Right hindlimb (tissue), 1 donor: ENCODE measurements around the gene POMGNT1.

ENCODE experiments used
- DNase-seq: peaks from one replicate; pipeline ENCODE4 v3.0.0-alpha.2; 2018

POMGNT1 gene

DNA sequence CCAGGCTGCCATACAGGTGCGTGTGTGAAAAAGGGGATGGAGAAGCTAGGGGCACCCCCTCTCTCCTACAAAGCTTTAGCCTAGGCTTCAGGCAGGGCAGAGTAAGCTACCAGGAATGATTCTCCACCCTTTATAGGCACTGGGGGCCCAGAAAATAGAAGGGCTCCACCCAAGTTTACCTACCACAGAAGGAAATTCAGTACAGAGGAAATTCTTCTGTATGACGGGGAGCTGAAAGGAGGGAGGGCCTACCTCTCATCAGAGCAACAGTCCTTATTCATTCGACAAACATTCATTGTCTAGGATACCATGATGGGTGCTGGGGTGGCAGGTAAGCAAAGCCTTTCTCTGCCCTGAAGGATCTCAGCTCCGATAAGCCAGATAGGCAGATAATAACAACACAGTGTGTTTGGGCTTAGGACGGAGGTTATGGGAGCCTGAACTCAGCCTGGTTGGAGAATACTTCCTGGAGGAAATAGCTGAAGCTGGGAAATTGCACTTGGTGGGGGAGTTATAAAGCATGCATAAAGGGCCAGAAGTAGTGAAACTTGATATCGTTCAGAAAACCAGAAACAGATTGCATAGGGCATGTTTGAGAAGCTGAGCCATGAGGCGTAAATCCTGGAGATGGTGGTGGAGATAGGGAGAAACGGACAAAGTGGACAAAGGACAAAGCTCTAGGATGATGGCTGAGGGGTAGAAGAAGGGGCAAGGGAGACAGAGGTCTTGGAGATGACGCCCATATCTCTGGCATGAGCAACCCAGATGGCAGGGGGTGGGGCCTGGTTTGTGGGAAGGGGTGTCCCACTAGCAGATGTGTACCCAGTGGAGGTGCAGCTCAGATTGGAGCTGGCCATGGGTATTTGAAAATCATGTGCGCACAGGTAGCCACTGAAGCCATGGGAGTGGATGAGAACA lies 16.6 kb downstream of the POMGNT1 start:
- no peak for DNase-seq

DNA sequence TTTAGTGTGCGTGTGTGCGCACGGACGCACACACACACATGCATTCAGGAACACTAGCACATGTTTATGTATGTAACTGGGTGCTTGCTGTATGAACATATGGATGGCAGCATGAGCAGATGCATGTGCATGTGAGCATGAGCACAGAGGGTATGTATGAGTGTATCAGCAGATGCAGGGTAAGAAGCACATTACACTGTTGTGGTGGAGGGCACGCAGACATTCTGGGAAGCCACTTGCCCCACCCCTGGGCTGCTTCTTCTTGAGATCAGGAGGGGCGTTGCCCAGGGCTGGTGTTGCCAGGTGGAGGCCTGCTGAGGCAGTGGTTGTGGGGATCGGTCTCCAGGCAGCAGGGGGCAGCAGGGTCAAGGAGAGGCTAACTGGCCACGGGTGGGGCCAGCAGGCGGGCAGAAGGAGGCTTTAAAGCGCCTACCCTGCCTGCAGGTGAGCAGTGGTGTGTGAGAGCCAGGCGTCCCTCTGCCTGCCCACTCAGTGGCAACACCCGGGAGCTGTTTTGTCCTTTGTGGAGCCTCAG lies 18.1 kb downstream of the POMGNT1 start:
- DNase-seq = no peak

DNA sequence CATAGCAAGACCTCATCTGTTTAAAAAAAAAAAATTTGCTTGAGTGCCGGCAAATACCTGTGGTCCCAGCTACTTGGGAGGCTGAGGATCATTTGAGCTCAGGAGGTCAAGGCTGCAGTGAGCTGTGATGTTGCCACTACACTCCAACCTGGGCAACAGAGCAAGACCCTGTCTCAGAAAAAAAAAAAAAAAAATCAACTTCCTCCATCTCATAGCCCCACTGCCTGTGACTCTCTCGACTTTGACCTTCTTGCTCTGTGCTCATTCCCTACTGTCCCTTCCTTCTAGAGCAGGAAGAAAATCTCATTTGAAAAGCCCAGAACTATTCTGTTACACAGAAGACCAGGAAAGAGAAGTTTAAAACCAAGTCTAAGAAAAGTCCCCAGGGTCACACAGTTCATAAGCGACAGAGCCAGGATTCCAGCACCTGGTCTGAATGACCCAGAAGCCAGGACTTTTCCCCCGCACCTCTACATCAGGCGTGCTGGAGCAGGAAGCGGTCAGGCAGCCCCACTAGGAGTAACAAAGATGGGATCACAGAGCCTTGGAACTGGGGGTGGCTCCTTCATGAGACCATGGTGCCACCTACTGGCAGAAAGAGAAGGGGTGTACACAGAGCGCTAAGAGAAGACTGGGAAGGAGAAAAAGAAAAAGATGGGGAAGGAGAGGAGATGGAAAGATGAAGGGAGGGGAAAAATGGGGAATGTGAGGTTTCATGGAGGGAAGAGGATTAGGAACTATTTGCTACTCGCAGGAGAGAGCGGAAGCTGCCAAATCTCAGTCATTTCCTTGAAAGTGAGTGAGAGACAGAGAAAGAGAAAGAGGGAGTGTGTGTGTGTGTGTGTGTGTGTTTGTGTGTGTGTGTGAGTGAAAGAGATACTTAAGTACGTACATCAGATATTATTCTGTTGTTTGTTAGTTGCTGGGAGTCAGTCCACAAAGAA lies 18.8 kb downstream of the POMGNT1 start:
- peak; percentile 89 for DNase-seq

DNA sequence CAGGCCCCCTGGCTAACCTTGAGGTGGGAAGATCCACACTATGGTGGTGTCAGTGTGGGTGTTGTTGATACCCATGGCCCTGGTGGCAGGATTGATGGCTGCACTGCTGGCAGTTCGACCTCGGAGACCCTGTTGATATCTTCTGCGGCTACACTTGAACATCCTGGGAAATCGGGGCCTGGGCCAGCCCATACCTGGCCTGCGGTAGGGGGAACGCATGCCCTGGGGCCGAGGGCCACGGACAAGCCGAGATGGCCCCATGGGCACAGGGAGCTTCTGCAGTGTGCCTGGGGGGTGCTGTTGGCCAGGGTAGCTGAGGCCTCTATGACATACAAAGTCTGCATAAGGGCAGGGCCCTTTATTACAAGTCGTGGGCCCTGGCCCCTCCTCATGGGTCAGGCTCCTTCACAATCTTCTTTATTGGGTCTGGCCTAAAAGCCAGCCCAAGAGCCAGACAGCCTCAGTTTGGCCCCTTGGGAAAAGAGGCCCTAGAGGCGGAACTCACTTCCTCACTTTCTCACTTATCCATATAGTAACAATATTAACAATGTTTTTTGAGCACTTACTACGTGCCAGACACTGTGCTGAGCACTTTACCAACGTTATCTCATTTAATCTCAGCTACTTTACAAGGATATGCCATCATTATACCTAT lies 21.9 kb downstream of the POMGNT1 start, which contains the start of gene P3R3URF:
Gene P3R3URF, minus strand, starts transcription at position 278 of the 655 bp plus-strand sequence. Its CDS starts 17 bp downstream, at position 261.
- no peak for DNase-seq

DNA sequence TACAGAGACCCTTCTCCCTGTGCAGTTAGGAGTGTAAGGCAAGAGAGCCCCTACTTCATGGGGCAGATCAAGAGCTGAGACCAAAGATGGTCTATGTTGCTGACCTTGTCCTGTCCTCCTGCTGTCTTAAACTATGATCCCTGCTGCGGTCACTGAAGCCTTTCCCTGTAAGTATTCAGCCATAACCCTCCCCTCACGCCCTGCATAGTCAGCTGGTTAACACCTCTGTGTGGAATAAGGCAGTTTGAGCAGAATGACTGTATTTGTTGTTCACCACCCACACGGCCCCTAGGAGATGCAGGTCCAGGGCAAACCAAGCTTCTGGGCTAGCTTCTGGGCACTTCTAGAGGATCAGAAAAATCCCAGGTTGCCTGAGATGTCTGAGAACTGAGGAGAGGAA lies 23.0 kb downstream of the POMGNT1 start:
- DNase-seq = no peak

DNA sequence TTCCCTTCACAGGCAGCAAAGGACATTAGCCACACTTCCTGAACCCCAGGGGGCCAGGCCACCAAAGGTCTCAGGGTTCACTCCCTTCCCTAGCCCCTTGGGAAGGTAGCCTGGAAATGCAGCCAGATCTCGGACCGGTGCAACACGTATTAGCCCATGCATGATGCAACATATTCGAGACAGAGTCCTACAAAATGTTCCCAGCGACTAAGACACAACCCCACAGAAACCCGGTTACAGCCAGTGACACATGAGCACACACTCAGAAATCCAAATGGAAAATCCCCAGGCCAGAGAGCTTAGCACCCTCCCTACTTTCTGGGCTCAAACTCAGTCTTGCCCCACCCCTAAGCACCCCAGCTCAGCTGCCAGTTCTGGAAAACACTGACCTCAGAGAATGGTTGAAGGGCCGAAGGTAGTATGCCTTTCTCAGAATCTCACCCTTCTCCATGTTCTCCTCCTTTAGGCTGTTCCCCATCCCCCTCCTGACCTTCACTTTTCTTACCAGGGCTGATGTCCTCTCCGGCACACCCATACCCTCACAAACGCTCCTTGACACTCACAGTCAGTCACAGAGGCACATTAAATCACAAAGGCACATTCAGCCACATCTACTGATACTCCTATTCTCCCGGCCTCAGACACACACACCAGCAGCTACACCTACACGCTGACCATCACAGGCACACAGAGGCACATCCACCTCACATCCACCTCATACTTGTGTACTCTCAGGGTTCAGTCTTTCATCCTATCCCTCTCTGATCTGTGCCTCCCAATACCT lies 23.6 kb downstream of the POMGNT1 start, which contains the start of gene TSPAN1:
Gene TSPAN1, plus strand, starts transcription at position 640 of the 784 bp plus-strand sequence. CDS start 6,021 bp downstream, outside the sequence.
- DNase-seq = no peak

DNA sequence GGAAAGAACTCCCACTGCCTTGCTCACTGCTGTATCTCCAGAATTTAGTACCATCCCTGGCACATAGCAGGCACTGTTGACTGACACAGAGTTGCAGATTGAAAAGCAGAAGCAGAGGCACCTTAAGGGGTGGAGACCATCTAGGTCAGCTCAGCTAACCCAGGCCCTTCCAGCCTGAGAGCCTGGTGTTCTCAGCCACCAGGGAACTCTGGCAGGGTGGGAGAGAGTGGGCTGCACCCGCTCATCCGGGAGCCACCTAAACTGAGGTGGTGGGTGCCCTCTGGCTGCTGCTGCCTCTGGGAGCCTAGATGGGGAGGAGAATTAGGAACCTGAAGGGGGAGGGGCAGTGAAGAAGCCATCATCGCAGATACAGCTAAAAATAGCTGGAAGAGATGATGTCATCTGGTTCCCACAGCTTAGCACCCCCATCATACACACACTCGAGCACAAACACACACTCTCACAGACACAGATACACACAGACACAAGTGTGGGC lies 24.8 kb downstream of the POMGNT1 start:
- no peak for DNase-seq

DNA sequence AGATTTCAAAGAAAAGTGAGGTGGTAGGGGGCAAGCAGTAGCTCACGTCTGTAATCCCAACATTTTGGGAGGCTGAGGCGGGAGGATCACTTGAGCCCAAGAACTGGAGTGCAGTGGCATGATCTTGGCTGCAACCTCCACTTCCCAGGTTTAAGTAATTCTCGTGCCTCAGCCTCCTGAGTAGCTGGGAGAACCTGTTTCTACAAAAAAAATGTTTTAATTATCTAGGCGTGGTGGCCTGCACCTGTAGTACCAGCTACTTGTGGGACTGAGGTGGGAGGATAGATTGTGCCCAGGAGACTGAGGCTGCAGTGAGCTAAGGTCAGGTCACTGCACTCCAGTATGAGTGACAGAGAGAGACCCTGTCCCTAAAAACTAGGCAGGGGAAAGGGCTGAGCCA lies 25.9 kb downstream of the POMGNT1 start:
- no peak for DNase-seq

DNA sequence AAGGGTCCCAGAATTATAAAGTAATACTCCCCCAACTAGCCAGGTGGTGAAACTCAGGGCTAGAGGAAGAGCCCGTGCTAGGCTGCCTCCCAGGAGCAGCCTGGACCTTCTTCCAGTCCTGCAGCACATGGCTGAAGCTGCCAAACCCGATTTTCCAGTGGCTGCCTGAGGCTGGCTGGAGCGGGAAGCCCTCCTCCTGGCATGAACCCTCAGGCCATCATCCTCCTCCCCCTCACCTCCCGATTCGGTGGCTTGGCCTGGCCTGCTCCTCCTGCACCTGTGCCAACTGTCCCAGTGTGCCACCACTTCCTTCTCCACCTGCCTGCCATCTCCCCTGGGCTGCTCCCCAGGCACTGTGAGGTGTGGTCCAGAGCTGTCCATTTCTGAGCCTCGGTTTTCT lies 26.4 kb downstream of the POMGNT1 start:
- DNase-seq = no peak

DNA sequence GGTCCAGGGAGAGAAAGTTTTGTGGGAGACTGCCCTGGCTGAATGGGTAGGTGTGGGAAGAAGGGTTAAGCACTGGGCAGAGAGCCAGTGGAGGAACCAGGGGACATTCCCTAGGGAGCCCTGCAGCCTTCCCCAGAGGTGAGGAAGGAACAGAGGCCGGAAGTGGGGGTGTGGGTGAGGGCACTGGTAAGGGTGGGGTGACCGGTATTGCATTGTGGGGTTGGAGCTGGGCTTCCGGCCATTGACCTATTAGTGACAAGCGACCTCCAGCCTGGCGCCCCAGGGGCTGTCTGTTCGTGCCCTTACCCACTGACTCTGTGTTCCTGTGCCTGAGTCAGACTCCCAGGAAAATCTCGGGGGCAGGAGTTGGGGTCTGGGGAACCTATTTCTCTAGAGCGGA lies 26.9 kb downstream of the POMGNT1 start:
- DNase-seq = no peak

DNA sequence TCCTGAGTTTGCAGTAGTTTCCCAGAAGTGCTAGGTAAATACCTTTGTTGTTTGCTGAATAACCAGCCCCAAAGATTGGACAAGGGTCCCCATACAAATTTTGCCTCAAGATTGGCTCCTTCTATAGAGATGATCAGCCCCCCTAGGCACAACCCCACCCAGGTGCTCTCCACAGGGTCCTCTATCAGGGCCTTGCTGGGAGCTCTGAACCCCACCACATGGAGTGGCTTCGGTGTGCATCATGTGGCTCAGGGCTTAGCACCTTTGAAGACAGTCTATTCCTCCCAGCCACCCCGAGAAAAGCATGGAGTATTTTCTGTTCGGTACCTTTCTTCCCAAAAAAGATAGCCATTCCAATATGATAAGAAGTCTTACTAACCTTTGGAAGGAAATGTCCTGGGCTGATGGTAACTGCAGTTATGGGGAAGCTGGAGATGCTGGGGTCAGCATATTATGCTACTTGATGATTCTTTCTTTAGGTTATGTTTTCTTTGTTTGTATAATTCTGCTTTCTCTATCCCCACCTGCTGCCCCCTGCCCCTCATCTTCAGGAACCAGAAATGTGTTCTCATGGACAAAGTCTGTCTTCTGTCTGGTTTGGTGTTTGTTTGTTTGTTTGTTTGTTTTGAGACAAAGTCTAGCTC lies 28.3 kb downstream of the POMGNT1 start:
- no peak for DNase-seq

DNA sequence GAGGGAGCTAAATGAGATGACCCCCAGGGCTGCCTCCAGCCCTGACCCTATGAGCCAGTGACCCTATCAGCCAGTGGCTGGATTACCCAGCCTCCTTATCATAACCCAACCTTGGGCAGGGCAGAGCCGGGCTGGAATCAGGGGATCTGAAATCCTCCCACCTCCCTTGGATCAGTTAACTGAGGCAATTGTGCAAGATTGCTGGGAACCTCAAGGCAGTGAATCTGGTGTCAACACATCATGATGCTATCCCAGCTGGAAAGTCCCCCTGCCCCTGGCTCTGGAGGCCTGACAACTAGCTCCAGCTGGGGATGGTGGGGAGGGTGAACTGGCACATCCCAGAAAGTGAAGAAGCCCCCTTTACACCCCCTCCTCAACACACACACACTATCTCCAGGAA lies 29.8 kb downstream of the POMGNT1 start:
- no peak for DNase-seq

DNA sequence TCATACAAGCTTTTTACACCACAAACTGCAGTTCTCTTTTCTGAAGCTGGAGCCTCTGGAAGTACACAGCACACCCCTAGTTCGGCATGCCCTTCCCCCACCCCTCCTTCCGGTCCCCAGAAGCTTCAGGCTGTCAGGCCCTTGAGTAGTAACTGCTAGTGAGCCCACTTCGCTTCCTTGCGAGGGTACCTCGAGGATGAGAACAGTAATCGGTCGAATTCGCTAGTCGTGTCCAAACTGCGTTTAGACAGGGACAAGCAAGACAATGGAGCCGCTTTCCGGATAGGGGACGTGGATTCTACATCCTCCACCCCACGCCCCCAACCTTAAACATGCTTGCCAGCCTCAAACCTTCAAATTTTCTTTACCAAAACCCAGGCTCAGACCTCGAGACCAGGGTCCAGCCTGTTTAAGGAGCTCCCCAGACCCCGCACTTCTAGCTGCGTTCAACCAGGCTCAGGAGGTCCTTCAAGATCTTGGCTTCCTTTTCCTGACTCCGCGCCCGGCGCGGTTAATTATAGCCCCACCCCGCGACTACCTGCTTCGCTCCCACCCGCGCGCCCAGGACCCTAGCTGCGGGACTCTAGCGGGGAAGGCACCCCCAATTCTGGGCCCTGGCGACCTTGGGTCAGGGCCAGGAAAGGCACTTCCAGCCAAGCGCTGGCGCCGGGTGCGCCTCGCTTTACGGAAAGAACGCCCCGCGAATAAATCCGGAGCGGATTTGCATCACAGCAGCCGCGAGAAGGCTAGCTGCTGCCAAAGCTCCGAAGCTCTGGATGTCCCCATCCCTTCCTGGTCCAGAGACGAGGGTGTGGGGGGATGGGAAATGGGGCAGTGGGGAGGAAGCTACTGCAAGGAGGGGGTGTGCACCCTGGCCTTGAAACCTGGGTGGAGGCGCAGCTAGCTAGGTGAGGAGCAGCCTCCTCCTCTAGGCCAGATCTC lies 31.4 kb downstream of the POMGNT1 start:
- peak; percentile 62 for DNase-seq

DNA sequence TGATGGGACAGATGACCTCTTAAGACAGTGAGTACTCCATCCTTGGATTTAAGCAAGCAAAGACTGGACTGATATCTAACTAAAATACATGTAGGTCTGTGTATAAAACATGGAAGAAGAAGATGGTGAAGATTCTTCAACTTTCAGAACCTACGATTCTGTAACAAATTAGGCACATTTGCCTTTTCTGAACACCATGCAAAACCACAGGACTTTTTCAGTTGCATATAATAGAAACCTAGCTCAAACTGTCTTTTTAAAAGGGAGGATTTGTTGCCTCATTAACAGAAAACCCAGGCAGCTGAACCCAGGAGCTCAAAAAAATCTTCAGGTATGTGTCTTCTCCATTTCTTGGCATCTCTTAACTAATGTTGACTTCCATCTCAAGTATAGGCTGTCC lies 38.0 kb downstream of the POMGNT1 start:
- no peak for DNase-seq

DNA sequence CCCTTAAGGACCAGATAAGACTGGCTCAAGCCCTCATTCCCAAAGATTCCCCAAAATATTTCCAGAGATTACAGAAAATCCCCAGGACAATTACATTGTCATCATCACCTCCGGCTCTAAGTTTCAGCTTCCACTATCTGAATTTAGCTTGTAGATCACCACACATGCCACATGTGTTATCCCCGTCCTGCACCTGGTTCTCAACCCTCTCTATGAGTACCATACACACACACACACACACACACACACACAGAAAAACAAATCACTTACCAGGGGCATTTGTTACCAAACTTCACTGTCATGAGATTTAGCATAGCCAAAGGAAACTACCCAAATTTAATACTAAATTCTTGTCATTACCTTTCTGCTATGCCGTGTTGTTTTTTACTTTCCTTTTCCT lies 38.7 kb downstream of the POMGNT1 start:
- DNase-seq = no peak

DNA sequence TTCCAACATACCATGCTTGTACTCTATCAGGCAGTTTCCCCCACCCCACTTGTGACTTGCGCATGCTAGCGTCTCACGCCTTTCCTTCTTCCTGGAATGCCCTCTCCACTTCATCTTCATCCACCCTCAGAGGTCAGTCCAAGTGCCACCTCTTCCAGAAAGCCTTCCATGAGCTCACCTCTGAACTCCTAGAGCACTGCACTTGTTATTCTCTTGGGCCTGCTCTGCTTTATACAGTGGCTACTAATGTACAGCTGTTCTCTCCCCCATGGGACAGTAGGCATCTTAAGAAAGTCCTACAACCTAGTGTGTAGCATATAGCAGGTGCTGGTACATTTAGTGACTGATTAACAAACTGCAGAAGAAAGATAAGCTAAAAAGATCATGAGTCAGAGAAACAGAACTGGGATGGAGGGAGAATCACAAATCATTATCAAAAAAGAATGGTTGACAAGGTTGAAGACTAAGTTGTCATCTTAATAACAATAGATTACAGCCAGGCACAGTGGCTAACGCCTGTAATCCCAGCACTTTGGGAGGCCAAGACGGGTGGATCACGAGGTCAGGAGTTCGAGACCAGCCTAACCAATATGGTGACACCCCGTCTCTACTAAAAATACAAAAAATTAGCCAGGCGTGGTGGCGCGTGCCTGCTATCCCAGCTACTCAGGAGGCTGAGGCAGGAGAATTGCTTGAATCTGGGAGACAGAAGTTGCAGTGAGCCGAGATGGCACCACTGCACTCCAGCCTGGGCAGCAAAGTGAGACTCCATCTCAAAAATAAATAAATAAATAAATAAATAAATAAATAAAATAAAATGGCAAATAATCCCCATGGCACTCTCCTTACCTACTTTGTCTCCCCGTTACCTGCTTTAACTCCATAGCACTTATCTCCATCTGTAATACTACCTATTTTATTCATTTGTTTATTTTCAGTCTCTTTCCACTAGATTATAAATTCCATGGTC lies 39.6 kb downstream of the POMGNT1 start:
- DNase-seq = no peak

DNA sequence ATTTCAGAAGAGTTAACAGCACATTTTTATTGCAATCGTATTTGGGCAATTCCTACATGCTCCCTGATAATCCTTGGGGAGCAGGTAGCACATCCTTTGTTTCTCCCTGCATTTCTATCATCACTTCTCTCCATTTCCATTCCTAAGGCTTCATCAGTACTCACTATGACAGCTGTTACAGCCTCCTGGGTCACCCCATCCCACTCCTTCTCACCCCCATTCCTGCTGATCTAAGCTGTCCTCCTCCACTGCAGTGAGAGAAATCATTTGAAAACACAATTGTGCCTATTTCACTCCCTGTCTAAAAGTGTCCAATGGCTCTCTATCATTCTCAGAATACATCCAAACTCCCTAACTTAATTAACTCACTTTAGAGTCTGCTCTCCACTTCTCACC lies 40.3 kb downstream of the POMGNT1 start:
- no peak for DNase-seq

DNA sequence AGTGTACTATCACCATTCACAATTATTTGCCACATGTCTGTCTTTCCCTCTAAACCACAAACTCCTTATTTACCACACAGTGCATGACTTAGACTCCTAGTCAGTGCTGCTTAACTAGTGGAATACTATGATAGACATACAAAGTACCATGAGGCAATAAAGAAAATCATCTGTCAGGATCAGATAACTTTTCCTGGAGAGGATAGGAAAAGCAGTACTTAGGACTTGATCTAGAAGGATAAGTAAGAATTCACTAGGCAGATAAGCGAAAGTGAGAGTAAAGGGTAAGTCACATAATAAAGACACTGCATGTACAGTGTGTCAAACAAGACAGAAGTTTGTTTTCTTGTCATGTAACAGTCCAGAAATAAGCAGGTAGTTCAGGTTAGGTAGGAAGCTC lies 44.5 kb downstream of the POMGNT1 start:
- no peak for DNase-seq

DNA sequence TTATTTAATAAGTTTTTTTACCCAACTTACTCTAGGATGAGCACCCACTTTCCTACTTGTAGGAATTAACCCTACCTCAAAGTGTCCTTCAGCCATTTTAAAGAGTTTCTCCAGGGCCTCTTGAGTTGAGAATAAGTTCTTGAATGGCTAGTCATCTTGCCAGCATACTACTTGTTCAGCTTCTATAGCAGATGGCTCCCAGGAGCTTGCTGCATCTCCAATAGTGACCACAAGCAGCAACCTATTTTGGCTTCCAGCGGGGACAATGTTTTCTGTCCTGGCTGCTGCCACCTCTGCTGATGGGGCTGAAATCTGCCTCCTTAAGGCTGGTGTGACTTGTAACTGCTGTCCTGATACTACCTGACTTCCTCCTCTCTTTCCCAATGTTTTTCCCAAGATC lies 45.0 kb downstream of the POMGNT1 start:
- DNase-seq = no peak
